ENCODE results near the gene USP12.

- no peak for TF ChIP-seq CTCF (IDR thresholded peaks at IDR 0.05)
- TF ChIP-seq POLR2A (IDR thresholded peaks at IDR 0.05), result no peak
Observed at GRCh38 chr13:27135023-27135422, 36.6 kb downstream of the USP12 start.
